ENCODE data around the gene CMTM5. TPM values are rescaled to one million over a fixed set of nuclear protein-coding genes. Genes with fewer than 3 reads are reported as not detected.

Gene CMTM5
- total and polyA plus RNA-seq, 2 donors (not counting 3 experiments of a cell fraction or from before 2014, with no cell fraction given), result not detected

DNA sequence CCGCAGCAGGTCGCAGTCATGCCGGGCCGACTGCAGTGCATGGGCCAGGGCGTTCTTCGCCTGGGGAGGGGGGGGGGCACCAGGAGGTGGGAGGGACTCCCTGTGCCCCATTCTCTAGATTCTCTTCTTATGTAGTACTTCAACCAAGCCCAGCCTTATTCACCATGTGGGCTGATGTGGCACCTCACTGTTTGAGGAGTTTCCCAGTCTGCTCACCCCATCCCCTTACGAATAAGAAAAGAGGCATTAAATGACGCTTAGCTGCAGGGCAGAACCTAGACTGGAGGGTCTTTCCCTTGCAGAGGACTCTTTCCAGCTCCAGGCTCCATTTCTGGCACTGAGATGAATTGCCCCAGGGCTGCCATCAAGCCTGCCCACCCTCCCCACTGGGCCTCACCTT is 12.2 kb downstream of the CMTM5 start:
- DNase-seq (ENCODE audit: low read depth, low spot score) (no peak), FAIRE-seq (no peak)
- Histone ChIP-seq H3K9ac (replicated peaks; ENCODE audit: extremely low read depth, insufficient read depth, low read length) (no peak overlapping the region), H3K4me1 (ENCODE audit: control insufficient read depth, extremely low read depth, insufficient read depth, low read length) (no peaks in the 10 kb centered on the region), H3K36me3 (ENCODE audit: control insufficient read depth in 2 of 2, extremely low read depth in 1 of 2, insufficient read depth in 2 of 2, low read length in 2 of 2) (no peaks in the 10 kb centered on the region), H4K20me1 (replicated peaks; ENCODE audit: control insufficient read depth, extremely low read depth, insufficient read depth, low read length) (no peaks in the 10 kb centered on the region), H3K4me2 (ENCODE audit: insufficient read depth, low read length) (no peak overlapping the region), H3K27me3 (ENCODE audit: control insufficient read depth in 2 of 2, insufficient read depth in 2 of 2, low read length in 2 of 2) (no peaks in the 10 kb centered on the region), H3K4me3 (replicated peaks in 1 of 3; ENCODE audit: insufficient read depth in 1 of 3, low read depth in 1 of 3, low read length in 3 of 3) (no peak overlapping the region), H3K27ac (ENCODE audit: insufficient read depth, low read depth, low read length) (no peak overlapping the region), H3K79me2 (ENCODE audit: control insufficient read depth, insufficient read depth, low read length) (no peaks in the 10 kb centered on the region), H3K9me1 (replicated peaks; ENCODE audit: control insufficient read depth, extremely low read depth, insufficient read depth, low read length) (no peaks in the 10 kb centered on the region), H2AFZ (ENCODE audit: low read depth, low read length) (no peak overlapping the region), H3K9me3 (replicated peaks; ENCODE audit: control insufficient read depth, insufficient read depth, low read length) (no peaks in the 10 kb centered on the region)
- ChIA-PET CTCF (interaction anchor here (2.3 kb wide), 1 partner anchor 10 kb away, joined by 10 read pairs; no protein-coding TSS in a partner anchor), POLR2A (no interaction called here)
- no TSS peak for BruUV-seq (replicated peaks)
- TF ChIP-seq POLR2AphosphoS5 (IDR thresholded peaks at IDR 0.05; ENCODE audit: insufficient read depth, low read depth, low read length) (no peak), JUN (IDR thresholded peaks at IDR 0.05; ENCODE audit: borderline replicate concordance, insufficient read depth, insufficient read length, low read depth) (no peak), POLR2A (IDR thresholded peaks at IDR 0.05; ENCODE audit: low read depth, low read length) (no peak), GATA2 (IDR thresholded peaks at IDR 0.05; ENCODE audit: insufficient read depth, insufficient read length, low read depth, low read length) (no peak), MYC (IDR thresholded peaks at IDR 0.05; ENCODE audit: low read depth, low read length) (no peak), EZH2 (IDR thresholded peaks at IDR 0.05; ENCODE audit: borderline replicate concordance, low read depth, low read length, severe bottlenecking) (no peak), FOS (IDR thresholded peaks at IDR 0.05; ENCODE audit: borderline replicate concordance, insufficient read depth, low read length) (no peak)
- TF ChIP-seq, protein P1, sequence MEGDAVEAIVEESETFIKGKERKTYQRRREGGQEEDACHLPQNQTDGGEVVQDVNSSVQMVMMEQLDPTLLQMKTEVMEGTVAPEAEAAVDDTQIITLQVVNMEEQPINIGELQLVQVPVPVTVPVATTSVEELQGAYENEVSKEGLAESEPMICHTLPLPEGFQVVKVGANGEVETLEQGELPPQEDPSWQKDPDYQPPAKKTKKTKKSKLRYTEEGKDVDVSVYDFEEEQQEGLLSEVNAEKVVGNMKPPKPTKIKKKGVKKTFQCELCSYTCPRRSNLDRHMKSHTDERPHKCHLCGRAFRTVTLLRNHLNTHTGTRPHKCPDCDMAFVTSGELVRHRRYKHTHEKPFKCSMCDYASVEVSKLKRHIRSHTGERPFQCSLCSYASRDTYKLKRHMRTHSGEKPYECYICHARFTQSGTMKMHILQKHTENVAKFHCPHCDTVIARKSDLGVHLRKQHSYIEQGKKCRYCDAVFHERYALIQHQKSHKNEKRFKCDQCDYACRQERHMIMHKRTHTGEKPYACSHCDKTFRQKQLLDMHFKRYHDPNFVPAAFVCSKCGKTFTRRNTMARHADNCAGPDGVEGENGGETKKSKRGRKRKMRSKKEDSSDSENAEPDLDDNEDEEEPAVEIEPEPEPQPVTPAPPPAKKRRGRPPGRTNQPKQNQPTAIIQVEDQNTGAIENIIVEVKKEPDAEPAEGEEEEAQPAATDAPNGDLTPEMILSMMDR (IDR thresholded peaks at IDR 0.05; ENCODE audit: extremely low read depth in 1 of 2, insufficient read depth in 1 of 2, low read depth in 1 of 2, low read length in 2 of 2), result no peak
- TF ChIP-seq, protein P2, sequence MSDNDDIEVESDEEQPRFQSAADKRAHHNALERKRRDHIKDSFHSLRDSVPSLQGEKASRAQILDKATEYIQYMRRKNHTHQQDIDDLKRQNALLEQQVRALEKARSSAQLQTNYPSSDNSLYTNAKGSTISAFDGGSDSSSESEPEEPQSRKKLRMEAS (IDR thresholded peaks at IDR 0.05; ENCODE audit: insufficient read depth, insufficient read length), result no peak
- dilution Hi-C loops (cut with MboI; ENCODE audit: extremely low pct_ligation_motif_present, low sequenced_read_pairs), result no loop called here
- intact Hi-C loops (cut with micrococcal nuclease), result no loop called here
